Hippocampal formation (tissue), 2 donors: ENCODE data around the gene PDE5A.
"Not testable (repeated sequence)": the region's sequence is repeated elsewhere in the genome, so short reads cannot be mapped to it uniquely, and the experiment has no call there.

Experiments used
- DNase-seq, 2 donors: peaks; one replicate each; lab custom pipeline; 2025; lab: John Stamatoyannopoulos, UW

The PDE5A gene

DNA sequence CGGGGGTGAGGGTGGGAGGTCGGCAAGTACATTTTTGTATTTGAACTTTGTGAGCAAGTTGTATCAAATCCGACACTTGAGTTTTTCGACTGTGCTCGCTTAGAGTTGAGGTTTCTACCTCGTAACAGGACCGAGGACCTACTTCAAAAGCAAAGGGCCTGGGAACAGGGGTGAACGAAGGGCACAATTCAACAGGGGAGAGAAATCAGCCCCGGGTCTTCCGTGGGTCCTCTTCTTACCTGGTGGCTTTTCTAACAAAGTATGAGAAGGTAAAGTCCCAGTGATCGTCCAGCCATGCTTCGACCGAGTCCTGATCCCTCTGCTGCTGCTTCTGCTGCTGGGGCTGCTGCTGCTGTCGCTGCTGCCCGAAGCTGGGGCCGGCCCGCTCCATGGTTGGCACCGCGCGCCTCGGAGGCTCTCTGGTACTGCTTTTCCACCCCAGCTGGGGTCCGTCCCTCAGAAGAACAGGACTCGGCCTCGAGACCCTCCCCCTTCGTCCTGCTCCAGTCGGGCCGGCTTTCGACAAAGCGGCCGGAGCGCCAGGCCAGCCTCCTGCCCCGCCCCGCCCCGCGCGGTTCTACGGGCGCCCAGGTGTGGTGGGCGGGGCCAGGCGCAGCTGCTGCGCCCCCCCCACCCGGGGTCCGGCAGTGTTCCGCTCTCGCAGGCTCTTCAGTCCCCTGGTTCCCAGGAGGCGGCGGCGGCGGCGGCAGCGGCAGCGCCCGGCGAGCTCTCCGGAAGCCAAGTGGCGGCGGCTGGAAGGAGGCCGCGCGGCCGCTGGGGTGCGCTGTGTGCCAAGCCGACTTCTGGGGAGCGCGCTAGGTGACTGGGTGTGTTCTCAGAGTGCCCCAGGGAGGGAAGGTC lies at the start of gene PDE5A:
Gene PDE5A (minus strand): TSS at position 524 of the 861 bp plus-strand sequence. CDS start 133 bp downstream, at position 391.
- DNase-seq, result peak; percentile 28 to 65

DNA sequence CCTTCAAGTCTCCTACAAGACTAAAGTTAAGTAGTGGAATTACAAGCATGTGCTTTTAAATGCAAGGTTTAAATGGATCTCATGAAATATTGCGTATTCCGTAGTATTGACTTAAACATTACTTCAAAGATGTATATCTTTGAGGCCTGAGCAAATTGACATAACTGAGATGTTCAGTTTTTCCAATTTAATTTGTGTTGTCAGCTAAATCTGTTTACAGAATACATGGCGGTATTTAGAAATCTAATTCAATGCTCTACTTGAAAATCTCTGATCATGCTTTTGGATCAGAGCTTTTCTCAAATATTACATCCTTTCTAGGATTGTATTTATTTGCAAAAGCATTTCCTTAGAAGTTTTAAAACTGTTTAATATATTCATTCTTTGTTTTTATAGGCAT lies 47.5 kb upstream of the PDE5A start:
- DNase-seq, result no peak

DNA sequence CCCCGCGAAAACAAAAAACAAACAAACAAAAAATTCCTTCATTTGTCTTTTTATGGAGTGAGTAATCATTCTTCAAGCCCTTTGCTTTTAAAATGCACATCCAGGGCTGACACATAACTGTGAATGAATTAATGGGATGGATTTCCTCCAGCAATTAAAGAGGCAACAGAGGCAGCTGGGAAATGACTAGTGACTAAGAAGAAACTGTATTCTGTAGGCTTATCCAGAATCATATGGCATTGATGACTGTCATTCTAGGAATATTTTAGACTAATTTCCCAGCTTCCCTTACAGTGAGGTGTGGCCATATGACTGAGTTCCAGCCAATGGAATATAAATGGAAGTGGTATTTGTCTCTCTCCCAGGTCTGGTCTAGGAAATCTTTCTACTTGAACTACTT lies 46.8 kb upstream of the PDE5A start:
- DNase-seq, result no peak

DNA sequence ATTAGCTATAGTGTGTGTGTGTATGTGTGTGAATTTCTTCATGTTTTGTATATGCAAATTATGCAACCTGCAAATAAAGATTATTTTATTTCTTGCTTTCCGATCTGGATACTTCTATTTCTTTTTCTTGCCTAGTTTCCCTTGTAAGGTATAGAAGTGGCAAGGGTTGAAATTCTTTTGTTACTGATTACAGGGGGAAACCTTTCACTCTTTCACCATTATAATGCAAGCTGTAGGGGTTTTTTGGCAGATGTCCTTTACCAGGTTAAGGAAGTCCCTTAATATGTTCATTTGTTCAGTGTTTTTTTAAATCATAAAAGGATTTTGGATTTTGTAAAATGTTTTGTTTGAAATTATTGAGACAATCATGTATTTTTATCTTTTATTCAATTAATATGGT lies 44.3 kb upstream of the PDE5A start:
- DNase-seq, result no peak

DNA sequence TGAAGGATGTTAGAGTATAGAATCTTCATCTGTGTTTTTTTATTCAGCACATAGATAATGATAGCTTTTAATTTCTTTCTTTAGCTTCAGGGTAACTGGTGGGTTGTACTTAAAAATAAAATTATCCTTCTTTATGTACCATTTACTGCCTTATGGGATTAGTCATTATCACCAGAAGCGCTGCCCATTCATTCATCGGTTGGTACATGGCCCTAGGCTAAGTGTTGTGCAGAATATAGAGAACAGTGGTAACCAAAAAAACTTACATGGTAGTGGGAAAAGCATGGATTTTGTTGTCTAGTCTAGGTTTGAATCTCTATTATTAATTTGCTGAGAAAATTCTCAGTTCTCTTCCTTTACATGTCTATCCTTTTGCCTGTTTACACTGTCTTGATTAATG lies 43.5 kb upstream of the PDE5A start:
- no peak for DNase-seq

DNA sequence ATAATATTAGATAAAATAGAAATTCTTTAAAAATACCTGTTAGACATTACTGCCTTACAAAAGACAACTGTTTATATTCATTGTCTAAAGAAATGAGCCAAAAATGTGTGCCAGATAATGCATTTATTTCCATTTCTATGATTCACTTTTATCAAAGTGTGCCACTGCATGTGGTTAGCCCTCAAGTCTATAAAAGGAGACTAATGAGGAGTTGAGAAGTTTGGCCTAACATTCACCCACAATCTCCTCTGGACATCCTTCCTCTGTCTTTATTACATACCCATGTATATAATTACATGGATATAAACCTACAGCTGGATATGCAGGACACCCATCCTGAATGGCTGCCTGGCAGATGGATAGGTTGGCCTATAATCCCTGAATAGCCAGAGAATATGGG lies 42.6 kb upstream of the PDE5A start:
- DNase-seq, result no peak

DNA sequence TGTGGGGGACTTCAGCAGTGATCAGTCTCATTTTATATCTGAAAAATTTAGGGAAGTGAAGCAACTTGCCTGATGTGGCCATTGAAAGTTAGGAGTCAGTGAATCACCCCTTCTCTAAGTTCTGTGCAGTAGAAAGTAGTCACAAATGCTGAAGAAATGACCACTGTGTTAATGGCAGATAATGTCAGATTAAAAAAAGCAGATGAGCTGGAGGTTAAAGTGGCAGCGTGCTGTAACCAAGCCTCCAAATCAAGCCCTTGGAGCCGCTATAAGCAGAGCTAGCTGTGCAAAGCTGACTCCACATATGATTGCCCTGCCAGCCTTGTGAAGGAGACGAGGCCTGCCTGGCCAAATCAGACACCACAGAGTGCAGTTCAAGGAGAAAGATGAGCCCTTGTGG lies 39.2 kb upstream of the PDE5A start:
- no peak for DNase-seq

DNA sequence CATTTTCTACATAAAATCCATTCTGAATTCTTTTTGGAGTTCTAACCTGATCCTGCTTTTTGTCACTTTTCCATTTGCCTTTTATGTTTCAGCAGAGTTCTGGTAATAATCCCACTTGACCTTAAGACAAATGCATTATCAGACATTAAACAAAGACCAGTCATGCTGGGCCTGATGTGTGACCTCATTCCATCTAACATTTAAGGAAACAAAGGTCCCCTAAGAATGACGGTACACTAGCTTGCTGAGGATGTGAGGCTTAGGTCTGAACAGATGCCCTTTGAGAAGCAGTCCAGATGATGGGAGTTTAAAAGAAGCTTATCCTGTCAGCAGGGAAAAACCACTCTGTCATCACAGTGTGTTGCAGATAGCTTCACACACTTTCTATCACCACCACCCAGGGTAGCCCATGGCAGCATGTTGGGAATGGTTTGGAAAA lies 38.1 kb upstream of the PDE5A start:
- DNase-seq, result no peak

DNA sequence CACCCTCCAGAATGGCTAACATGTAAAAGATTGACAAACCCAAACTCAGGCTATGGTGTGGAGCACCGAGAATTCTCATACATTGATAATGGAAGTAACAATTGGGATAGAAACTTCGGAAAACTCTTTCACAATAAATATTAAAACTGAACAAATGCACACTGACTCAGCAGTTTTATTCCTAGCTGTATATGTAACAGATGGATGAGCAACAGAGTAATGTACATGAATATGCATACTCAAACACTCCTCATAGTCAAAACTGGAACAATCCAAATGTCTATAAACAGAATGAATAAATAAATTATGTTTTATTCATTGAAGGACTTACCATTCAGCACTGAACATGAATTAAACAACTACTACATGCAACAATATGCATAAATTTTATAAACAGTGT lies 37.1 kb upstream of the PDE5A start:
- no peak for DNase-seq

DNA sequence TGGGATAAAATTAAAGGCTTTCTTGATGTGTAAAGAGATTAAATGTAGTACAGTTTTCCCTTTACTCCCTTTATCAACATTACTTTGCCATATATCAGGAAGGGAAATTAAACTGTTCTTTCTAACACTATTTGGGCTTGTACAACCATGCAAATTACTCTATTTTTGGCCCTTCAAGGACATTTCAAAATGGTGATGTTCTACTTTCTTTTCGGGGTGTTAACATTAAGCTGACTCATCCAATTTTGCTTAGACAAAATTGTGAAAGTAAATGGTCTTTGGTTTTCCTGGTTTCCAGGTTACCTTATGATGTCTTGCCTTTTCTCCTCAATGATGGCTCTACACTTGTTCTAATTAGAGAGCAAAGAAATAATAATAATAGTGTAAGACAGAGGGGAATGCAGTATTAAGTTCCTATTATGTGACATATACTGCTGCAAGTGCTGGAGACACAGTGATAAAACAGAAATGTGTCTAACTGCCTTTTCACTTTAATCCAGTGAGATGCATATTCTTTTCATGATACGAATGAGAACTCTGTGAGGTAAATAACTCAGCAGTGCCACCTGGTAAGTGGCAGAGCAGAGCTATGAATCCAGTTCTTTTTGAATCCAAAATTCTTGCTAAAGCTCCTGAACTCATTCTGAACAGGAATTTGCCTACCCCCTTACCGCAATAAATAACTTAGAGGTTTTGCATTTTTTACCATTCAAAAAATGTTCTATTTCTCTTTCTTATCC lies 35.7 kb upstream of the PDE5A start:
- no peak for DNase-seq

DNA sequence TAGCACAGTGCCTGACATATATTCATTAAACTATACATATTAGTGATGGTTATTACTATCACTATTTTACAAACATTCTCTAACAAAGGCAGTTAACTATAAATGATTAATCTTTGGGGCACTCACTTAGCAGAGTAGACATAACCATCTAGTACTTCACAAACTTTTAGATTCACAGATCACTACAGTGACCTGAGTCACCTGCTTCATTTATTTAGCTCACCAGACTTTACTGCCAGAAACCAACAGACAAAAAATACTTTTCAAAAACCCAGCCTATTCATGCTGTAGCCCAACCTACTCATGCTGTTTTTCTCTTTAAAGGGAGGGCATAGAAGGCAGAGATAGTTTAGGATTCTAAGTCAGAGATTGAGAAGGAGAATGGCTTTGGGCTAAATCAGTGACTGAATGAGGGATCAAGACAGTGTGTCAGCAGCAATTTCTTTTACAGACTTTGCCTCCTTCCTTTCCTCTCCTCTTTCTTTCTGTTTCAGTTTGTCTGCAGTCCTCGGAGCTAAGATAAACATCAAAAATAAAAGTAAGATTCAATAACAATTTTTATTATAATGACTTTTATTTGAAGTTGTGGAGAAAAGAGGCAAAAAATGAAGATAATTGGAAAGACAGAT lies 34.7 kb upstream of the PDE5A start:
- no peak for DNase-seq

DNA sequence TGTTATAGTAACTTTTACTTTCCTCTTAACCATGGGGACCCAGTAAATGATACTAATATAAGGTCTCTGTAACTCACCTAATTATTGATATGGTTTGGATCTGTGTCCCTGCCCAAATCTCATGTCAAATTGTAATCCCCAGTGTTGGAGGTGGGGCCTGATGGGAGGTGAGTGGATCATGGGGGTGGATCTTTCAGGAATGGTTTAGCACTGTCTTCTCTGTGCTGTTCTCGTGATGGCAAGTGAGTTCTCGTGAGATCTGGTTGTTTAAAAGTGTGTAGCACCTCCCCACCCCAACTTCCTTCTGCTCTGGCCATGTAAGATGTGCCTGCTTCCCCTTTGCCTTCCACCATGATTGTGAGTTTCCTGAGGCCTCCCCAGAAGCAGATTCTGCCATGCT lies 34.0 kb upstream of the PDE5A start:
- DNase-seq, result not testable (repeated sequence)

DNA sequence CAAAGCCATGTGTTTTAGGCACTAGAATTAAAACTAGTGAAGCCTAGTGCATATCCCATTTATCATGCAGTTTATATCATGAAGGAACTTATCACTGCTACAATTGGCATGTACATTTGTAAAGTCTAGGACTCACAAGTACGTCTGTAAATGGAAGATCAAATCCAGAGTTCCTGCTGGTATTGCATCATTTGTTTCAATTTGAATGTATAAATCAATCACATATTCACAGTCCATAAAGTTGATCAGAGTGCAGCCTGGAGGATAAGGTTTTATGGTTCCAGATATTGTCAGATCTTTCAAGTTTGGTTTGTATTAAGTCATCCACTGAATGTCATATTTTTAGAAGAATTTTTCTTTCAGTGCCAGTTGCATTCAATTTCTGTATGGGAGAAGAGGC lies 32.6 kb upstream of the PDE5A start:
- no peak for DNase-seq

DNA sequence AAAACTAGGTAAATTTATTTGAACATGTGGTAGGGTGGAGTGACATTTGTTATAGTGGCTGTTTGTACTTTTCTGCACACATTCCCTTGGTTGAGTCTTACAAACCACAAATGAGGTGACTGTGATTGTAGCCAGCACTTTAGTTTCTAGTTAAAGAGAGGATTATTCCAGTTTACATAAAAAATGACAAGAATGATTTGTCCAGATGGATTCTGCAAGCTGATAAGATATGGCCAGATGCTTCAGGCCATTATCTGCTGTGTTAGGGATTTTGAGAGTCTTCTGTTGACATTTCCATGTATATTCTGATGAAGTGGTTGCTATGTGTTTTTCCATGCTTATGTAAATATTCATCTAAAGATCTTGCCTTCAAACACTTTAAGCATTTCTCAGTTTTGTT lies 31.0 kb upstream of the PDE5A start:
- DNase-seq, result no peak

DNA sequence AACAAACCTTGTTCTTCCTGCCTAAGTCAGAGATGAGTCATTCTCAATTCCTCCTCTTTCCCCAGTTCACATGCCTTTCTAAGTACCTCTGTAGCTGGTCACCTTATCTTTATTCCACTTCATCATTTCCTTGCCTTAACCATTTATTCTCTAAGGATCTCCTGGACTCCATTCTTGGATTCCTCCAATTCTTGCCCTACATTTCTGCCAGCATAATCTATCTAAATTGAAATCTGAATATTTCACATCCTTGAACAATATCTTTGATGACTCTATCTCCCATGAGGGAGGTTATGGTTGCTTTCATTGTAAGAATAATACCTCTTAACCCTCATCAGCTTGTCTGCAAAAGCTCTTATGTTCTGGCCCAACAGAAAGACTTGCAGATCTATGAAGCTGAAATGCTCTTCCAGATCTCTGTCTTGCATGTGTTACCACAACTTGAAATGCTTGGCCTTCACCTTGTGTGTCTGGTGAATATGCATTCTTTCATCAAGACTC lies 28.6 kb upstream of the PDE5A start:
- DNase-seq, result no peak

DNA sequence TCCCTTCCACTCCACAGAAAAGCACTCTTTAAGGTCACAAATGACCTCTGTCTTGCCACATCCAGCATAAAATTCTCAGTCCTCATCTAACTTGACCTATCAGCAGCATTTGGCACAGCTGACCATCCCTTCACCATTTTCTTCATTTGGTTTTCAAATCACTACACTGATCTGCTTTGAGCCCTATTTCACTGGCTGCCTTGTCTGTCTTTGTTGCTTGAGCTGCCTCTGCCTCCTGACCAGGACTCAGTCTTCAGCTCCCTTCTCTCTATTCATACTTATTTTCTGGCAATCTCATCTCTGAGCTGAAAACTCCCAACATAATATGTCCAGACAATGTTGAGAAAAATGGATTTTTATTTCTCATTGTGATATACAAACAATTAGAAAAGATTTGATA lies 27.7 kb upstream of the PDE5A start:
- no peak for DNase-seq

DNA sequence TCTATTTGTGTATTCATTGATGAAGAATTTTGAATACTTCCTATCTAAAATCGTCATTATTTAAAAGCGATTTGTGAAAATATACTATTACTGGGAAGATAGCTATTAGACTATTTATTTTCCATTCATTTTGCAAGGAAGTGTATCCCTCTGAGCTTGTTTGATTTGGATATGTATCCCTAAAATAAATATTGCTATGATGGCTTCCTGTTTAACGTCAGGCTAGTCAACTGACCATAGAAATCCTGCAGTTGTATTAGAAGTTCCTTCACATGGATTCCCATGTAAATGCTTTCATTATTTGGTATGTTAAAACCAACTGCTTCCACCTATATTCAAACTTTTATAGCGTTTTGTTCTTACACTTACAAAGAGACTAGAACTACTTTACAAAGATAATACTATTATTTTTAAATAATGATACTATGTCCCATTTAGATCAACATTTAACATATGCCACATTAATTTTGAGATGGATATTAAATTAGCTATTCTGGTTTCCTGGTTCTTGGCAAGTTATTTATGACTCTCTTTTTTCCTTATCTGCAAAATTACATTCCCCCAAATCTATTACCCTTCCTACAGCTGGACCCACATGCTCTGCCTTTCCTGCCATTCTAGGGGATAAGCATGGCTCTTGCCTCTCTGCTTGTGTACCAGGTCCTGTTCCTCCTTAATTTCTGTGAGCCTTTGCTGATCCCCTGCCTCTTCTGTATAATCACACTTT lies 26.7 kb upstream of the PDE5A start:
- DNase-seq, result no peak

DNA sequence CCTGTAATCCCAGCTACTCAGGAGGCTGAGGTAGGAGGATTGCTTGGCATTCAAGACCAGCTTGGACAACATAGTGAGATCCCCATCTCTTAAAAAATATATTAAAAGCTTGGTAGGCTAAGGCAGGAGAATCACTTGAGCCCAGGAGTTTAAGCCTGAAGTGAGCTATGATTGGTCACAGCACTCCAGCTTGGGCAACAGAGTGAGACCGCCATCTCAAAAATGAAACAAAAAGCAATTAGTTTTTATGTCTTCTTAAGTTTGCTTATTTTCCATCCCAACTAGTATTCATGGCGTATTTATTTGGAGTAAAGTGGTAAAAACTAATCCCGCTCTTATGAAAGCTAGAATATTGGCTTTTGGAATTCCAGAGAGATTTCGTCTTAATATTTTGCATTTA lies 25.4 kb upstream of the PDE5A start:
- no peak for DNase-seq

DNA sequence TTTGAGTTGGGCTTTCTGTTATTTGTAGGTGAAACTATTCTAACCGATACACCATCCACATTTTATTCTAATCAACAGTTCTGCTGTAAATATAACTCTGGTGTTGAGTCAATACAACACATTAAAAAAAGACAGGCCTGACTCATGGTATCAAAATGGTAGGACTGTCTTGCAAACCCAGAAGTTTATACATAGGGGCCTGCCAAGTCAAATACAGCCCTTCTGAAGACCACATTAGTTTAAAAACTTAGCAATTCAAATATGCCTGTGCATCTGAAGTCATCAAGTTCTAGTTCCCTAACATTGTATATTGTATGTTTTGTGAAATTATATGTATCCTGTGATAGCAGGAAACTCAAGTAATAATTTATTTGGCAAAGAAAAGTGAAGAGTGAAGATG lies 24.4 kb upstream of the PDE5A start:
- no peak for DNase-seq

DNA sequence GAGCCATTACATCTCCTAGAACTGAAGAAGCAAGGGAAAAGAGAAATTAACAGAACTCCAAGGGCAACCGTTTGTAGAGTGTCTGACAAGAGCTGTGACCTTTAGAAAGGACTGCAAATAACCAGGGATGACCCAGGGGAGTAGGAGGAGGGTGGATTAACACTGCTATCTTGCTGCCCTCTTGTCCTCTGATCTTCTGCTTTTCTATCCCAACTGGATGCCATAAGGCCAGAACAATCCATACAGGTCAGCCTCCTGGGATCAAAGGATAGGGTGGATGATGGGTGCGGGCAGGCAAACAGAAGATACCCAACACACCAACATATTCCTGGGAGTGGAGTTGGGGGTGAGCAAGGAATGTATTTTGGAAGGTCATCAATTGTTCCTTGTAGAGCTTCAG lies 19.8 kb upstream of the PDE5A start:
- no peak for DNase-seq

DNA sequence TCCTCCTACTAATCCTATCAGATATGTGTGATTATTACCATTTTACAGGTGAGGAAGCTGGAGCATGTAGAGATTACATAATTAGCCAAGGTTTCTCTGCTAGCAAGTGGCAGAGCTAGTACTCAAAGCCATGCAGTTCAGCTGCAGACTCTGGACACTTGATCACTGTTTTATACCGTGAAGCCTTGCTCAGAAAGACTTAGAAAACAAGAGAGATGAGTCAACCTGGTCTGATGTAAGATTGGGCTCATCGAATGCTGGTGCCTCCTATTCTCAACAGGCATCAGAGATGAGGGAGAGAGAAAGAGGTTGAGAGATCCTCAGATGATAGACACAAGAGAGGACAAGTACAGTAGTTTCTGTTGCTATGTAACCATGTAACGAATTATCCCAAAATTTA lies 19.0 kb upstream of the PDE5A start:
- DNase-seq, result no peak
